Testis (tissue), 3 donors: Measurements from ENCODE around the gene JAK2. TPM values are rescaled to one million over a fixed set of nuclear protein-coding genes. Genes with fewer than 3 reads are reported as not detected.

ENCODE experiments used
- DNase-seq: peaks from one replicate; pipeline ENCODE4 v3.0.0-alpha.2; 2019
- H3K27ac ChIP-seq, 2 donors: fragments of 200-600 bp; sonication (generic); one replicate each; pipeline ENCODE4 v1.5.1; 2019
- H3K27me3 ChIP-seq: fragments of 200-600 bp; sonication (generic); one replicate; pipeline ENCODE4 v1.5.1; 2019
- H3K36me3 ChIP-seq: fragments of 200-600 bp; sonication (generic); one replicate; pipeline ENCODE4 v1.5.1; 2017; ENCODE audit warnings: low read depth; ENCODE audit errors: missing control alignments
- H3K4me1 ChIP-seq: fragments of 200-600 bp; sonication (generic); one replicate; pipeline ENCODE4 v1.5.1; 2019
- H3K4me3 ChIP-seq, 2 donors: fragments of 200-600 bp; sonication (generic); one replicate each; pipeline ENCODE4 v1.5.1; 2017 to 2019
- H3K9me3 ChIP-seq: fragments of 200-600 bp; sonication (generic); one replicate; pipeline ENCODE4 v1.5.1; 2017
- POLR2A ChIP-seq: fragments of 450-650 bp; IDR thresholded peaks from one replicate; pipeline ENCODE4 v1.6.1; 2017; ENCODE audit warnings: antibody characterized with exemption, mild to moderate bottlenecking, moderate library complexity
- WGBS, 2 donors: methylation state at CpG; one replicate each; pipeline ENCODE4 v1.1.5; 2018; 5-methylcytosine and 5-hydroxymethylcytosine counted together
- intact Hi-C: fragments of 100-400 bp; cut with DNase I; formaldehyde crosslinking; loops from one replicate; pipeline ENCODE4 v1.15.1; 2023; ENCODE audit warnings: low total_unique reads
- polyA plus RNA-seq: library from polyadenylated mRNA; stranded (reverse); fragments of 350-450 nt; fragmentation: Illumina TruSeq; extraction: RNeasy Lipid Tissue Mini Kit (QIAGEN cat#74804); gene quantifications from one replicate; pipeline ENCODE4 v1.2.3, GENCODE V29; 2014; ENCODE audit warnings: low read depth, low replicate concordance; ENCODE audit not compliant: insufficient read depth
- total RNA-seq, 2 donors: library from RNA; depleted of rRNA; stranded (reverse); fragments of >200 nt; gene quantifications; one replicate each; pipeline ENCODE4 v1.2.3, GENCODE V29; 2016
- TF ChIP-seq, protein P1 (sequence below), 3 experiments: fragments of 450-650 bp in 2 of 3; fragments of 200-600 bp in 1 of 3; sonication (generic) in 1 of 3; IDR thresholded peaks; one replicate each; pipeline ENCODE4 v1.5.1; 2016 to 2019; ENCODE audit warnings: antibody characterized with exemption in 3 of 3, mild to moderate bottlenecking in 2 of 3, moderate library complexity in 1 of 3

Gene JAK2
- total and polyA plus RNA-seq, 3 donors from 2014 or later, result 14.0 to 25.5 (median 24.1) TPM

DNA sequence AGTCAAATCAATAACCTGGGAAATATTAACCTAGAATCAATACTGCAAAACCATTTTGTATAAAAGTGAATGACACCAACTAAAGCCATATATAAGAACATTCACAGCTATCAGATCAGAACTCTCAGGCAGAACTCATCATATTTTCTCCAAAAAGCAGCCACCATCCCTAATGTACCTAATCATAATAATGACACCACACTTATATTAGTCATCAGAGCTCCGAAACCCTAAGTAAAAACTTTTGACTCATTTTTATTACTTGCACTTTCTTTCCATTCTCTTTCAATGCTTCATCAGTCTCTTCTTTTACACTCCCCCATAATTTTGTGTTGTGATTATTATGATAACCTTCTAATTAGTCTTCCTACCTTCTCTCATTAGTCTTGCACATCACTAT is 155.1 kb downstream of the JAK2 start:
- H3K27ac ChIP-seq, result no peak overlapping the region
- no peak for TF ChIP-seq POLR2A
- TF ChIP-seq, protein P1, sequence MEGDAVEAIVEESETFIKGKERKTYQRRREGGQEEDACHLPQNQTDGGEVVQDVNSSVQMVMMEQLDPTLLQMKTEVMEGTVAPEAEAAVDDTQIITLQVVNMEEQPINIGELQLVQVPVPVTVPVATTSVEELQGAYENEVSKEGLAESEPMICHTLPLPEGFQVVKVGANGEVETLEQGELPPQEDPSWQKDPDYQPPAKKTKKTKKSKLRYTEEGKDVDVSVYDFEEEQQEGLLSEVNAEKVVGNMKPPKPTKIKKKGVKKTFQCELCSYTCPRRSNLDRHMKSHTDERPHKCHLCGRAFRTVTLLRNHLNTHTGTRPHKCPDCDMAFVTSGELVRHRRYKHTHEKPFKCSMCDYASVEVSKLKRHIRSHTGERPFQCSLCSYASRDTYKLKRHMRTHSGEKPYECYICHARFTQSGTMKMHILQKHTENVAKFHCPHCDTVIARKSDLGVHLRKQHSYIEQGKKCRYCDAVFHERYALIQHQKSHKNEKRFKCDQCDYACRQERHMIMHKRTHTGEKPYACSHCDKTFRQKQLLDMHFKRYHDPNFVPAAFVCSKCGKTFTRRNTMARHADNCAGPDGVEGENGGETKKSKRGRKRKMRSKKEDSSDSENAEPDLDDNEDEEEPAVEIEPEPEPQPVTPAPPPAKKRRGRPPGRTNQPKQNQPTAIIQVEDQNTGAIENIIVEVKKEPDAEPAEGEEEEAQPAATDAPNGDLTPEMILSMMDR (IDR thresholded peaks at IDR 0.05), result no peak
- H3K4me3 ChIP-seq, result no peak overlapping the region
- DNase-seq, result no peak
- intact Hi-C loops, result no loop called here
- no peaks in the 10 kb centered on the region for H3K4me1 ChIP-seq
- no peaks in the 10 kb centered on the region for H3K9me3 ChIP-seq
- WGBS, 2 donors, result 91 to 95% methylated on average over 1 of the region's 1 CpG
- H3K36me3 ChIP-seq, result no peaks in the 10 kb centered on the region
- no peaks in the 10 kb centered on the region for H3K27me3 ChIP-seq

DNA sequence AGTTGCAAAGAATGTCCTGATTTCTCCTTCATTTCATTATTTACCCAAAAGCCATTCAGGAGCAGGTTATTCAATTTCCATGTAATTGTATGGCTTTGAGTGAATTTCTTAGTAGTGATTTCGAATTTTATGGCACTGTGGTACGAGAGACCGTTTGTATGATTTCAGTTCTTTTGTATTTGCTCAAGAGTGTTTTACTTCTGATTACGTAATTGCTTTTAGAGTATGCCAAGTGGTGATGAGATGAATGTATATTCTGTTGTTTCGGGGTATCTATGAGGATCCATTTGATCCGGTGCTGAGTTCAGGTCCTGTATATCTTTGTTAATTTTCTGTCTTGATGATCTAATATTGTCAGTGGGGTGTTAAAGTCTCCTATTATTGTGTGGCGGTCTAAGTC is 159.1 kb downstream of the JAK2 start:
- Histone ChIP-seq H3K27me3 (no peaks in the 10 kb centered on the region), H3K27ac (no peak overlapping the region), H3K36me3 (no peaks in the 10 kb centered on the region), H3K9me3 (no peaks in the 10 kb centered on the region), H3K4me3 (no peak overlapping the region), H3K4me1 (no peaks in the 10 kb centered on the region)
- no peak for DNase-seq
- TF ChIP-seq, protein P1 (IDR thresholded peaks at IDR 0.05), result no peak
- TF ChIP-seq POLR2A, result no peak
- intact Hi-C loops, result no loop called here
- WGBS, 2 donors, result 88 to 91% methylated on average over 7 of the region's 7 CpGs

DNA sequence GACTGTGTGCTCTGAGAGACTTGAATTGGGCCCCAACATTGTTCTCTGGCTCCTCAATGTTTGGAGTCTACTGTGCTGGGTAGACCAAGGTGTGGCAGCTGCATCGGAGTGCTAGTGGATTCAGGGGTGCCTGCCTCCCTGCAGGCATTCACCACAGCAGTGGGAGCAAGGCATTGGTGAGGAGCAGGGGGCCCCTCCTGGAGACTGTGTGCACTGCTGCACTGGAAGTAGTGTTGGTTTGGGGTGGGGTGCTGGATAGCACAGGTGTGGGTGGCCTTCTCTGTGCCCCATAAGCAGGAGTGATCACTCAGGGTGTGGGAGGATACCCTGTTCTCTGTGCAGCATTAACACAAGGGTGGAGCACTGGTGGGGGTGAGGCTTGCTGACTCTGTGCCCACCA is 161.2 kb downstream of the JAK2 start:
- 86 to 100% methylated on average over 1 of the region's 1 CpG for WGBS, 2 donors
- intact Hi-C loops, result no loop called here
- TF ChIP-seq, protein P1 (IDR thresholded peaks at IDR 0.05), result no peak
- TF ChIP-seq POLR2A, result no peak
- no peaks in the 10 kb centered on the region for H3K9me3 ChIP-seq
- no peak overlapping the region for H3K4me3 ChIP-seq
- no peaks in the 10 kb centered on the region for H3K4me1 ChIP-seq
- no peak overlapping the region for H3K27ac ChIP-seq
- H3K36me3 ChIP-seq, result no peaks in the 10 kb centered on the region
- DNase-seq, result no peak
- no peaks in the 10 kb centered on the region for H3K27me3 ChIP-seq

Other genes starting within 250 kb of the JAK2 start
- 10 to 100 TPM; 18.3 to 24.1 TPM for gene AK3, start 244.1 kb upstream of the JAK2 start, total RNA-seq
- 23.4 TPM for gene AK3, start 244.1 kb upstream of the JAK2 start, polyA plus RNA-seq
- 10 to 100 TPM; 28.9 to 37.9 TPM for gene RCL1, start 192.3 kb upstream of the JAK2 start, total RNA-seq
- 27.2 TPM for gene RCL1, start 192.3 kb upstream of the JAK2 start, polyA plus RNA-seq
- 10 to 100 TPM; 32.8 to 45.4 TPM for gene INSL6, start 200.4 kb downstream of the JAK2 start, total RNA-seq
- gene INSL6, start 200.4 kb downstream of the JAK2 start, polyA plus RNA-seq, result 18.7 TPM
- gene INSL4, start 246.1 kb downstream of the JAK2 start, total RNA-seq, result under 1 TPM in 1 of 2 donors, not detected in 1; 0.16 TPM
- gene INSL4, start 246.1 kb downstream of the JAK2 start, polyA plus RNA-seq, result not detected